MV-4-11 (cell line): ENCODE results near the gene BDH1.

Experiments
- DNase-seq: peaks from one replicate; lab custom pipeline; 2025; lab: John Stamatoyannopoulos, UW

The BDH1 gene

DNA sequence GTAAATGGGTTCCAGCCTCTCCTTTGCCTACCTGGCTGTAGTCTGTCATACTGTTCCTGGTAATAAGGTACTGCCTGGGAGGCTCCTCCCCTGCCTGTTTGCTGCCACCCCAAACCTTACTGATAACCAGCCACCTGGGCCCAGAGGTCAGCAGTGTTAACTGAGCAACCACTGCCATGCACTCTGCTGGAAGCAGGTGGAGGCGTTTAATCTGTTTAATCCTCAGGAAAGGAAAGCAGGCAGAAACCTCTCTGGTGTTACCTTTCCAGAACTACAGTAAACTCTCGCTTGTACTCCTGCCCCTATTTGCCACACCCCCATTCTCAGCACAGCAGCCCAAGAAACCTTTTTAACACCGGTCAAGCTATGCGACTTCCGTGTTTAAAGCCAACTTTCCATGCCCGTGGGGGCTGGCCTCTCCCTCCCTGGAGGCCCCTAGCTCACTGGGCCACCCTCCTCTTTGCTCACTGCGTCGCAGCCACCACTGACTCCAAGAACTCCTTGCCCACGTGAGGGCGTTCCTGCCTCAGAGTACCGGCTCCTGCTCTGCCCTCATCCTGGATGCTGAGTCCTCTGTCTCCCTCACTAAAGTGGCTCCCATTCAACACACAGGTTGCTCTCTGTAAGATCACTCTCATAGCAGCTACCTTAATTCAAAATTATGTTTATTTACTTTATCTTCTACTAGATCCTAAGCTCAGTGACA, 8.3 kb downstream of the BDH1 start:
- no peak for DNase-seq

DNA sequence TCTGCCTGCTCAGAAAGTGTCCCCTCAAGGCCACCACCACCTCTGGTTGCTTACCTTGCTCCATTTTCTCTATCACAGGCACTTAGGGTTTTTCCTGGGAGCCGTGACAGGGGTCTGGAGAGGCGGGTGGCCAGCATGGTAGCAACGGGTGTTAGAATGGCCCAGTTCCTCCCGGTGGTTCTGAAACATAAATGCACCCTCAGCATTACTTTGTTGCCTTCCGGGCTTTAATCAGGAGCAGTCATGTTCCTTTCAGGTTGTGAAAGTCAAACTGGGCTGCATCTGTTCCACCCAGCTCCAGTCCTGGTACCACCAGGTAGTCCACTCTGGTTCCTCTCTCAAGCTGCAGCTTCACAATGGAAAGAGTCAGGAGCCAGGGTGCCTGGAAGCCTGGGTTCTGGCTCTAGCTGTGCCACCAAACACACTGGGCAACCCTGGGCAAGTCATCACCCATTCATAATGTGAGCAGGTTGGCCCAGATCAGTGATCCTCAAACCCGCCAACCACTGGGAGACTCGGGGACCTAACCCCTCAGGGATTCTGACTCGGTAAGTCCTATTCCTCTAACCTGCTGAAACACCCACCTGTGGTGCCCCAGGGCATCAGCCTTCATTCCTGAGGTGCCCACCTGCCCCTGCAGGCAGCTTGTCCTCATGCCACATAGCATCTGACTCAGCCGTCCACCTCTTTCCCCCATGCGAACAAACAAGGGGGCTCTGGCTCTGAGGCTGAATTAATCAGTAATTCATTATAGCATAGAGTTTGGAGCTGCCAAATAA, 9.3 kb downstream of the BDH1 start:
- DNase-seq = no peak

DNA sequence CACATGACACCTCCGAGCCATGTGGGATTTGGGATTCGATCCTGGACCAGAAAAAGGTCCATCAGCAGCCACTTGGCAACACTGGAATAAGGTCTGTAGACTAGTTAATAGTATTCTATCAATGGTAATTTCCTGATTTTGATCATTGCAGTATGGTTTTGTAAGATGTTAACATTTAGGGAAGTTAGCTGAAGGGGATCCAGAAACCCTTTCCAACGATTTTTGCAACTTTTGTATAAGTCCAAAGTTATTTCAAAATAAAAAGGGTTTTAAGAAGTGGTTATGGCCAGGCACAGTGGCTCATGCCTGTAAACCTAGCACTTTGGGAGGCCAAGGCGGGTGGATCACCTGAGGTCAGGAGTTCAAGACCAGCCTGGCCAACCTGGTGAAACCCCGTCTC, 10.2 kb downstream of the BDH1 start:
- DNase-seq = peak; percentile 61

DNA sequence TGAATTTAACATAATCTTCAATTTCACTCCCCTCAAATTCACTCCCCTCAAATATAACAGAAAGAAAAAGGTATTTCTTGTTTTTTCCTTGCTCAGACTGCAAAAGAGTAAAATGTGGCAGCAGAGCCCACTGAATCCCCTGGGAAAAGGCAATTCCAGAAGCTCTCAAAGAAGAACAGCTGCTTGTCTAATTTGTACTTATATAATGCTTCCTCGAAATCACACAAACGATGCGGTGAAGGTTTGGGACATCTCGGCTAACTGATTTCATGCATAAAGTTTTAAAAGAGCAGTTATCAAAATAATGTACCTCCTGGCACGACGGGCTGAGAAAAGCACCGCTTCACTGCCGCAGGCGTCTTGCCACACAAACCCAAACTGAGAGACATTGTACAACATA, 10.7 kb downstream of the BDH1 start:
- no peak for DNase-seq

DNA sequence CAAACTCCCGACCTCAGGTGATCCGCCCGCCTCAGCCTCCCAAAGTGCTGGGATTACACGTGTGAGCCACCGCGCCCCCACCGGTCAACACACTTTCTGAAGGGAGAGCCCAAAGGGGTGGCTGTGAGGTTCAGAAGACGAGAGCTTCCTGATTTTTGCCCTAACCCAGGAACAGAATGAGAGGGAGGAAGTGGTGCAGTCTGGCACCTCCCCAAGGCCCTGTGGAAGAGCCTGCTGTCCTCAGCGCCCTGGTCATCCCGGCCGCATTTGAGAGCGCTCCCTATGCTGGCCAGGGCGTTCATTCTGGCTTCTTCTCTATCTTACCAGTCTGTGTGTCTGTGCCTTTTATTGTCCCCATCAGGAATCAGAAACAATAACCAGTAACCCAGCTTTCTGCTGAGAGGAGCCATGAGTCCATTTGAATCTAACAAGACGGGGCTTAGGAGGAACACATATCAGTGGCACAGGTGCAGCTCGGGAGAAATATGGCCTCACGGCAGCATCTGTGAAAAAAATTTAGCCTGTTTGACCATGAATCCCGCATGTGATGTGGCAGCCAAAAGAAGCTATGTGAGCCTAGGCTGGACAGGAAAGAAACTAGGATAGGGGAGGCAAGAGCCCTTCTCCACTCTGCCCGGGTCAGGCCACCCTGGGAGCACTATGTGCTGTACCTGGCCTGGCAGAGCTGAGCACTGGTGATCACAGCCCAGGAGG, 12.9 kb downstream of the BDH1 start:
- DNase-seq = peak; percentile 59

DNA sequence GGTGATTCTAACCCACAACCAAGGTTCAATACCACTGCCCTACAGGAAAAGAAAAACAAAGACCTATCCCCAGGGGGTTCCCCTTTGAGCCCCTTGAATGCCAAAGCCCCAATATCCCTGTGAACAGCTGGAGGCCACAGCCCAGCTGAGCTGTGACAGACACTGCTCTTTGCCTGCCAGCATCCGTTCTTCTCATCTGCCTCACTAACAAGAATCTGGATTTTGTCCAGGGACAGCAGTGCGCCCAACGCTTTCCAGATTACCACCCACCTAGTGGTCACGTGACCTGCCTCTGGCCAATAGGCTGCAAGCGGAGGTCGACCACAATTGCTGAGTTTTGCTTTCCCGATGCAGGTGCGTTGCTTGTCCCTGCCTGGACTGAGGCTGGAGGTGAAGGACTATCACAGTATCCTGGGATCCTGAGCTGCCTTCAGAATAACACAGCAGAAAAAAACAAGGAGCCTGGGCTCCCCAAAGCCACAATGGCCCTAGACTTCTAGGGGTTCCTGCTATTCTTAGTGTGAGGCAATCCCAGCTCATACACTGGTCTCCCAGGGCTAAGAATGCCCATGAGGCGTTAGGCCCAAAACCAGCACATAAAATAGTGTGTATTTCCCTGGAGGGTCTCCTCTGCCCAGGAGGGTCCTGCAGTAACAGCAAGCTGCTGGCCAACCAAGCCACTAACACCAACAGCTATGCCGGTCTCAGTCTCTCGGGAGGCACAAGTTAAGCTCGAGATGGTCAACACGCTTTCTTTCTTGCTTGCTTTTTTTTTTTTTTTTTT, 13.8 kb downstream of the BDH1 start:
- DNase-seq = no peak

DNA sequence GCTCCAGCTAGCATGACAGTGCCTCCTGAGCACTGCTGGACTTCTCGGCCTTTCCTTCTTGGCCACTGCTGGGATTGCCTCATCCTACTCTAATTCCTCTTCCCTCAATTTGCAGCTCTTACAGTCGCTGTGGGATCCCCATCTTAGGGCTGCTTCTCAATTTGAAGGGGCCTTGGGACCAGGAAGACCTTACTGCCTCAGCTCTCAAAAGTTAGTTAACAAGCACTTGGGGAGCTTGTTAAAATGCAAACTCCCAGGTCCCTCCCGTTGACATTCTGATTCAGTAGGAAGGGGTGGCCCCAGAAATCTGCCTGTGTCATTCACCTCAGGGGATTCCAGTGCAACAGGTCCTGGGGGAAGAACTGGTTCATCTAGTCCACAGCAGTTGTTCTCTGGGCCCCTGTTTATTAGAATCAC, 14.8 kb downstream of the BDH1 start:
- DNase-seq = no peak

DNA sequence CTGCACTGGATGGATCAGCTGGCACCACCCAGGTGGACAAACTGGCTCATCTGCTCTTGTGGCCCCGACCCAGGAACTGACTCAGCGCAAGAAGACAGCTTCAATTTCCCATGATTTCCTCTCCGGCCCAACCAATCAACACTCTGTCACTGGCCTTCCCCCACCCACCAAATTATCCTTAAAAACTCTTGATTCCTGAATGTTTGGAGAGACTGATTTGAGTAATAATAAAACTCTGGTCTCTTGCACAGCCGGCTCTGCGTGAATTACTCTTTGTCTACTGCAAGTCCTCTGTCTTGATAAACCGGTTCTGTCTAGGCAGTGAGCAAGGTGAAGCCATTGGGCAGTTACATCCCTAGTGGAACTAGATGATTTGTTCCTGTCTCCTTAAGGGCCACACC, 16.1 kb downstream of the BDH1 start:
- DNase-seq = no peak

DNA sequence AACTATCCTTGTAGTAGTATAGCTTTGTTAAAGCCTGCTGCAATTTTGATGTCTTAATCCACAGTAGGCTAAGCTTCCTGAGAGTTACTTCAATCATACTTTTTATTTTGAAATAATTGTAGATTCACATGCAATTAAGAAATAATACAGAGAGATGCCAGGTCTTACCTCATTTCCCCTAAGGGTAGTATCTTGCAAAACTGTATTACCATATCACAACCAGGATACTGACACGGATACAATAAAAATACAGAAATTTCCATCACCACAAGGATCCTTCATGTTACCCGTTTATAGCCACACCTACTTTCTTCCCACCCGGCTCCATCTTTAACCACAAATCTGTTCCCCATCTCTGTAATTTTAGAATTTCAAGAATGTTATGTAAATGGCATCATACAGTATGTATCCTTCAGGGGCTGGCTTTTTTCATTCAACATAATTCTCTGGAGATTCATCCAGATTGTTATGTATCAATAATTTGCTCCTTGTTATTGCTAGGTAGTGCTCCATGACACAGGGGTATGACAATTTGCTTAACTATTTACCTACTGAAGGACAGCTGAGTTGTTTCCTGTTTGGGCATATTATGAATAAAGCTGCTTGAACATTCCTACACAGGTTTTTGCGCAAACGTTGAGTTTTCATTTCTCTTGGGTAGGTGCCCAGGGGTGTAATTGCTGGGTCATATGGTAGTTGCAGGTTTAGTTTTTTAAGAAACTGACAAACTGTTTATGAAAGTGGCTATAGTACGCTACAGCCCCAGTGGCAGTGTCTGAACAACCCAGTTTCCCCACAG, 21.6 kb downstream of the BDH1 start:
- DNase-seq = no peak

DNA sequence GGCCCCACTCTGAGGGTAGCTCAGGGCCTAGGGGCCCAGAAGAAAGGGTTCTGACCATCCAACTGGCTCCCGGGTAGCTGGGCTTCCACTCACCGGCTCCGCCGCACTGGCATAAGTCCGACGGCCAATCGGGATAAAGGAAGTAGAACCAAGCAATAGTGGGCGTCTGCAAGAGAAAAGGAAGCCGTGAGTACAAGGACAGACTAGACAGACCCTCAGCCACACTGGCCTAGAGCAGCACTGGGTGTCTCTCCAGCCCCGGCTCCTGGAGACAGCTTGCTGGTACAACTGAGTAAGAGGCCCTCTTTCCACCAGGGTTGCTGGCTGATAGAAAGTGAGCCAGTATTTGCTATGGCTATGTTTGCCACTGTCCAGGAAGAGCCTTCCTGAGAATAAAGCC, 22.4 kb downstream of the BDH1 start:
- no peak for DNase-seq

DNA sequence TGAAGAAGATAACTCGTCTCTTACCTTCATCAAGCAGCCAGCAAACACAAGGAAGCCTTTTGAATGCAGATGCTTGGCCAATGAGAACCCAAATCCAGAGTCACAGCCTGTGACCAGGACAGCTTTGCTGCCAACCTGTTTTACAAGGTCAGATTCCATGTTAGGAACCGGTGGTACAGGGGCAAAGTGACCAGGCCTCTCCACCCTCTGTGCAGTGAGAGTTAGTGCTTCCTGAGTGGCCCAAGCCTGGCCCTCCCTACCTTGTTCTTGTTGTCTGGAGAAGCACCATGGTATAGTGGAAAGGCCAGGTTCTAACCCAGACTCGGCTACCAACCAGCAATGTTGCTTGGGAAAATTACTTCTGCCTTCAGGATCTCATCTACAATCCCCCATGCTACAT, 23.4 kb downstream of the BDH1 start:
- no peak for DNase-seq

DNA sequence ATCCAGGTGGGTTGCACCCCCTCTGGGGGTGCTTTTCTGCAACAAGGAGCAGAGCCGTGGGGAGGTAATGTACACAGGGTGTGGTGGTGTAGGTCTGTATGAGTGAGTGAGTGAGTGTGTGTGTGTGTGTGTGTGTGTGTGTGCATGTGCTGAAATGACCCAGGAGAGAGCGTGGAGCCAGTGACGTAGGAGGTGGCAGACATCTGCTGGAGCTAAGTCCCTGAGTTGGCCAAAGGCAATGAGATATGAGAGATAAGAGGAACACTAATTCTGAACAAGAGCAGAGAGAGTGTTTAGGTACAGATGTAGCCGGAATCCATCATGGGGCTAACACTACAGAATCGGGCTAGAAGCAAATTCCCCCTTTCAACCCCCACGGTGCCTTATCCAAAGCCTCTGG, 27.6 kb downstream of the BDH1 start:
- DNase-seq = no peak

DNA sequence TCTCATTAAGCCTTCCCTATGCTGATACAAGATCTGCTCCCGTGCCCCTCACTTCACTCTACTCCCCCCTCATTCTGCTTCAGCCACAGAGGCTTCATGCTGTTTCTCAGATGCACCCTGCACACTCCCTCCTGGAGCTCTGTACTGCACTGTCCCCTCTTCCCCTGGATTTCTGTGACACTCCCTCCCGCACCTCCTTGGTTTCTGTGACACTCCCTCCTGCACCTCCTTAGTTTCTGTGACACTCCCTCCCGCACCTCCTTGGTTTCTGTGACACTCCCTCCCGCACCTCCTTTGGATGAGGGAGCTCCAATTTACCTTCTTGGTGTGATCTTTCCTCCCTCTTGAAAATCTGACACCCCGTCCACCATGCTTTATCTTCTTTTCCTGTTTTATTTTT, 28.2 kb downstream of the BDH1 start:
- DNase-seq = no peak

DNA sequence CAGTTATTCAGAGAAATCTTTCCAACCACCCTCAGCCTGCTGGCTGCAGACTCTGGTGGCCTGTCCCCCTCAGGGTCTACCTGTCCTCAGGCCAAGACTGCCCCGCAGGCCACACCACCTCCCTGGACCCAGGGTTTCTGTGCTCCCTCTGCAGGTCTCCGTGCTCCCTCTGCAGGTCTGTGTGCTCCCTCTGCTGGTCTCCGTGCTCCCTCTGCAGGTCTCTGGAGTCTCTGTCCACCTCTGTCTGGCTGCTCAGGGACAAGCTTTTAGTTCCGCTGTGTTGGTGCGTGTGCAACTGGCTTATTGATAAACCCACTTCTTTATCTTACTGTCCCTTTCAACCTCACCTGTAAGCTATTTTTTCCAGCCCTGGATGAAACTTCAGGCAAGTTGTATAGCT, 30.1 kb downstream of the BDH1 start:
- DNase-seq = no peak

DNA sequence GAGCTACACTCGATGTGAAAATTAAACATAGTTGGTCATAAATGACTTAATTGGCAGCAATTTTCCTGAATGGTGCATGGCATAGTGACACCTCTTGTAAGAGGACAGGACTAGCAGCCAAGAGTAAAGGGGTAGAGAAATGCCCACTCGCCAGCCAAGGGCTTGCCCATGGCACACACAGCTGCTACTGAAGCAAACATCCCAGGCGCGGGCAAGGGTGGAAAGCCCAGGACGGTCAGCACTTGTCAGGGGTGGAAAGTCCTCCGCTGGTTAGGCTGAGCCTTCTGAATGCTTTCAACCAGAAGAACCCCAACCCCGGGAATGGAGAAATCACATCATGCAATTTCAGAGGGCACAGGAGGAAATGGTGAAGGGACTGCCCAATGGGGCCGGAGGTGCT, 31.6 kb downstream of the BDH1 start:
- DNase-seq = no peak

DNA sequence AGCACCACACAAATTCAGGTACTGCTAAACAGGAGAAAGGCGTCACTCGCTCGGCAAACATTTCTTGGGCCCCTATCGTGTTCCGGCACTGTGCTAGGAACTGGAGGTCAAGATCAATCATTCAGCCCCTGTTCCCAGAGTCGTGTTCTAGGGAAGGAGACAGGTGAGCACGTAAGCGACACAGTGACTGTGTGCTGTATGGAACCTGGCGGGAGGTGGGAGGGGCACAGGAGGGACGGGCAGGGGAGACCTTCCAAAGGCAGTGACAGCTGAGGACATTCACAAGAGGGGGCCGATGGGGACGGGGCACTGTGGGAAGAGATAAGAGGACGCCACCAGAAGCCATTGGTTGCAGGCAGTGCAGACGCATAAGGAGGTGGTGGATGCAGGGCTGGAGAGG, 32.2 kb downstream of the BDH1 start:
- DNase-seq = no peak

DNA sequence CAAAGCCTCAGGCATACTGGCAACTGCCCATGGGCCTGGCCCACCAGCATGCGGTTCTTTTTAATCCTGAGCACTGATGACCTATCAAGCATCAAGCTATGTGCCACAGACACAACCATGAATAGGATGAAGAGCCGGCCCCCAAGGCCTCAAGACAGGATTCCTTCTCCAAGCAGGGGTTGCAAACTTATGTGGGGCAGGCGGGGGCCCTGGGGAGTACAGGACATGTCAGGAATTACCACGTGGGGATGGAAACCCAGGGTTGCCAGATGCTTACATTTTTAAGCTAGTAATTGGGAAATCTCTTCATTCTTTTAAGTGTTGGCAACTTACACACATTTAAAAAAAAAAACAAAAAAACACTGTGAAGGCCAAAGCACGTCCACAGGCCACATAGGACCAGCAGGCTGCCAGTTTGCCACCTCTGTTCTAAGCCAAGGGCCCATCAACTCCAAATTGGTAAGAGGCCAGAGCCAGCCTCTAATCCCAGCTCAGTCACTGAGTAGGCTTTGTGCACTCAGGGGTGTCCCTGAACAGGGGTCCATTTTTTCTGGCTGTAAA, 32.8 kb downstream of the BDH1 start:
- DNase-seq = no peak

DNA sequence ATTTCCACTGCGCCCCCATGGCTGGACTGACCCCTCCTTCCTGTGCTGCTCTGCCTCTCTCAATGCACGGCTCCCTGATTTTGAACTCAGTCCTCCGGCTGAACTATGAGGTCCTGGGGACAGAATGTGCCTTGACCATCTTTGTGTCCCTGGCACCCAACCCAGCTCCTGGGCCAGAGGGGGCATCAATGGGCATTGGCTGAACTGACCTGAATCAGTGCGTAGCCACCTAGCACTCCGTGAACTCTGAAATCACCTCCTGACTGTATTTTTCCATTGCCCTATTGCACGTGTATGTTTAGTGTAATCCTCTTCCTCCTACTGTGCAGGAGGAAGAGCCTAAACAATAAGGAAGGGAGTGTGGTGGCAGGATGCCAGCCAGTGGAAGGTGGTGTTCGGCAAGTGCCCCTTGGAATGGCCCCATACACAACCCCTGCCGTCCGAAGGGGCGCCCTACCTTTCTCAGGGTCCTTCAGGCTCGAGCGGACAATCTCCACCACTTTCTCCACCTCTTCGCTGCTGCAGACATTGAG, 33.5 kb downstream of the BDH1 start:
- DNase-seq = no peak

DNA sequence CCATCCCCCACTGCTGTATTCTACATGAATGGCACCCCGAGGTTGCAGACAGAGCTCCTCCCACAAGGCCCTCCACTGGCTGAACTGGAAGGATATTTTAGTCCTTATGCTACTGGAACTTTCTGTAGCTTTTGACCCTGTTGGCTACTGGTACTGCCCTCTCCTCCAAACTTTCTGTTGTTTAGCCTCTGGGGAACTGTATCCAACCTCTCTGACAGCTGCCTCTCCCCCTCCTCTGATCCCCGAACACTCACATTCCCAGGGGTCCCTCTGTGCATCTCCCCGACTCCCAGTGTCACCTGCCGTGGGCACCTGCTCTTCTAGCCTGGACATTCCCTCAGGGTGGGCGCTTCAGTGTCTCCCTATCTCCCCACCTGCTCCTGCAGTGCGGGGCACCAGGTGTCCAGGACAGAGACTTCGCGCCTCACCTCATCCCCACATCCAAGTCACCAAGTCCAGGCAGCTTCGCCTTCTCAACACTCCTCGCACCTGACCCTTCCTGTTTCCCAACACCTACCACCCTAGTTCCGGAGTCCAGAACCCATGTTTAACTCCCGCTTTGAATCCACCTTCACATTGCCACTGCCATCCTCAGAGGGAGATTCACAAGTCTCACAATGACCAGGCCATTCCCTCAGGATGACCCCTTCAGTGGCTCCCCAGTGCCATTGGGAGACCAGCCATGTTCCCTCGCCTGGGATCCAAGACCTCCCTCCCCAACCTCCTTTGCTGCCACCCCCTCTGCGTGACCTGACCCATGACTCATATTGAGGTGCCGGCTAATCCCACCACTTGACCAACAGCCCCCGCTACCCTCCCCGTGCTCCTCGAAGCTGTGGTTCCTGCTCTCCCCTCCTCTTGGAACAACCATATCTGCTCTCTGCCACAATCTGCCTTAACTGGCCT, 34.2 kb downstream of the BDH1 start:
- DNase-seq = no peak
